Erythroblast (primary cell): ENCODE data around the gene ADGRD1.

Source experiments
- GATA1 ChIP-seq: IDR thresholded peaks from 2 replicates; pipeline ENCODE4 v1.6.1; 2011; ENCODE audit warnings: low read depth, mild to moderate bottlenecking, control low read depth, low read length, moderate library complexity
- POLR2A ChIP-seq: IDR thresholded peaks from 2 replicates; pipeline ENCODE4 v1.6.1; 2011; ENCODE audit warnings: mild to moderate bottlenecking, low read length

- TF ChIP-seq POLR2A (no peak), GATA1 (no peak)
Measured at GRCh38 chr12:130987151-130987931, 33.6 kb downstream of the ADGRD1 start.
